Measurements from ENCODE around the gene CACNA1B.

Gene CACNA1B

GRCh38 chr9:138067613-138068367 is 190.2 kb downstream of the CACNA1B start:
- DNase-seq (ENCODE audit: insufficient read length, low spot score) (no peak), FAIRE-seq (no peak)

DNA sequence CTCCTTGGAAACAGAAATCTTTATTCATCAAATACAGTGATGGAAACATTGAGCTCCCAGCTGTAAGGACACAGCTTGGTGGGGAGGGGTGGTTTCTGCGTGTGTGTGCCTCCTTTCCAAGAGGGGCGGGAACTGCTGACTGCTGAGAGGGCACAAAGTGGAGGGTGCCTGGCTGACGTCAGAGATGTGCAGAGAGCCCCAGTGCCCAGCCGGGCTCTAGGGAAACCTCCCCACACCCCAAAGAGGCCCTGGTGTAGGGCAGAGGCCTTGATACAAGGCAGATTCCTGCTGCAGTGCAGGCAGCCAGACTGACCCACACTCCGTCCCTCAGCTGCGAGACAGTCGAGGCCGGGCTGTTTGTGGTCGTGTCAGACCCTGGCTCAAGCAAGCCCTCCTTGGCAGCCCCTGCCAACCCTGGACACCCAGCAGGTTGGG is 191.0 kb downstream of the CACNA1B start:
- no peak for FAIRE-seq
- DNase-seq (ENCODE audit: insufficient read length, low spot score) = no peak

DNA sequence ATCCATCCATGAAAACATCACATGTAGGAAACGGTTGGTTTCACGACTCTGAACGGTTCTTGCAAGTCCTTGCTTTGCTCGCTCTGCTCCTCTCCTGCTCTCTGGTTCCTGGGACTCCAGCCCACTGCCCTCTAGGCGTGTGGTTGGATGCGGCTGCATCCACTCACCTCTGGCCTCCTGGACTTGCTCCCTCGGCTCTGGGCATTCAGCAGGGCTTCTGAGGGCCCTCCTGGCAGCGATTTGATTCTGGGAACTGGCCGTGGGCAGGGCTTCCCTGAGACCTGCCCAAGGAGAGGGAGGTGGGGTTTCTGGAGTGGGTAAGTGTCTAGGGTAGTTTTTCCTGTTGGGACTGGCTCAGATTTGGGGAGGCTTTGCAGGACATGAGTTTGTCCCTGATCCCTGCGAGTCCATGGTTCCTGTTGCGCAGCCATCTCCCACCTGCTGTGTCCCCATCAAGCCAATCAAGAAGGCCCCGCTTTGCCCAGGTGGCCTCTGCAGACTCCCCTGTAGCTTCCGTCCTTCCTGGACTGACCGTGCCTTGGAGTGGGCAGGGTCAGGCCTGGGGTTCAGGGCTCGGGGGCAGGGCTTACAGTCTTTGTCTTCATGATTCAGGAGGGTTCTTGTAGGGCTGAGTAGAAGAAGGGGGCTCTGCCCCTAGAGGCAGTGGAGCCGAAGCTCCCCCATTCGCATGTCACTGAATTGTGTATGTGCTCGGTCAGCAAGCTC is 192.3 kb downstream of the CACNA1B start:
- FAIRE-seq (no peak), DNase-seq (ENCODE audit: insufficient read length, low spot score) (no peak)

GRCh38 chr9:138070815-138071214 is 193.2 kb downstream of the CACNA1B start:
- DNase-seq (ENCODE audit: insufficient read length, low spot score) (no peak), FAIRE-seq (no peak)

DNA sequence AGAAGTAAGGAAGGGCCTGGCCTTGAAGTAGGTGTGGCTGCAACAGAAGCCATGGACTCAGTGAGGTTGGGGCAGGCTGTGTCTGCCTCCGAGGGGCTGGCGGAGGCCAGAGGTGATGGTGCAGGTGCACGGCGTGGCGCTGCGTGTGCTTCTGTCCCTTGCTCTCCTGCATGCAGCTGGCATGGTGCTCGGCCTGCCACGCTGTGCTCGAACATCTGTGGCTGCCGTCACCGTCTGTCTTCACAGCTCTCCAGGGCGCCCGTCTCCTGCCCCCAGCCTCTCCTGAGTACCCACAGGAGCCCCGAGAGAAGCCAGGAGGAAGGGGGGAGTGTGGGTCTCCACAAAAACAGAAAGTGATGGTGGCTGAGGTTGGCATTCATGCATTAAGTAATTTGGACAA is 193.7 kb downstream of the CACNA1B start:
- DNase-seq (ENCODE audit: insufficient read length, low spot score) (no peak), FAIRE-seq (no peak)

GRCh38 chr9:138071731-138072130 is 194.1 kb downstream of the CACNA1B start:
- no peak for FAIRE-seq

DNA sequence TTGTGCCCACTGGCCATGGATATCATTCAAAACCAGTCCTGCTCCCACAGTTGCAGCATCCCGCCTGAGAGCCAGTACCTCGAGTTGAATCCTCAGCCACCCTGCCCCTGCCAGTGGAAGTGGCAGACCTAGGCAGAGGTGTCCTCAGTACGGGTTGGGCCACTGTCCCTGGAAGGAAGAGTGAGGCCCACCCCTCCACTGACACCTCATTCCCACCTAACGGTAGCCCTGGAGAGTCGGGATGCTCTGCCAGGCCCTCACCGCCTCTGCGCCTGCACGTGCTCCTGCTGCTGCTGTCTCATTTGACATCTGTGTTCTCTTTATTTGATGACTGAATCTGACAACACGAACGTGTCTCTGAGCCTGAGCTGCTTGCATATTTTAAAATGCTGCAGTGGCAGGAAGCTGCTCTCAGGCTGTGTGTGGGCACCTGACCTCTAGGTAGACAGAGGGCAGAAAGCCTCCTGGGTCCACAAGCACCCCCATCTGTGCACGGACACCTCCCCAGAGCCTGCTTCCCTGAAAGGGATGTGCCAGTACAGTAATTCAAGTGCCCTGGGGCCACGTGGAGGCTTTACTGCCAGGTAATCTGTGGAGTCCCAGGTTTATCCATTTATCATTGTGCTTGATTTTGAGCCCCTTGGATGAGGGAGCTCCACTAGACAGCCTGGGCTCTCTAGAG is 194.7 kb downstream of the CACNA1B start:
- DNase-seq (ENCODE audit: insufficient read length, low spot score) (no peak), FAIRE-seq (no peak)

More at GRCh38 chr9:138071731-138072130, 194.1 kb downstream of the CACNA1B start:
- no peak for DNase-seq (ENCODE audit: insufficient read length, low spot score)

DNA sequence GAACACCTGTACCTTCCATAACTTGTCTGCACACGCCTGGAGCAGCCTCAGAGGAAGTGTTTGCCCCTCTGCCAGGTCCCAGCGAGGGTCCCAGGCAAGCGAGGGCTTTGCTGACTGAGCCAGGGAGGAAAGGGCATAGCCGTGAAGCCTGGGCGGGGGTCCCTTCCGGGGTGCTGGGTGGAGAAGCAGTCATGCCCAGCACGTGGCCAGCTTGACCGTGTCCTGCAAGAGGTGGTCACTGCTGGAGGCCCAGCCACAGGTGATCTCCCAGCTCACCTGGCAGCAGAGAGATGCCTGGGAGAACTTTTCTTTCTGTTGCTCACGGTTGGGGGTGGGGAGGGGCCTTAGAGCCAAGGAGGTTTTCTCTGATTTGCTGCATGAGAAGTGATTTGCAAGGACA is 195.3 kb downstream of the CACNA1B start:
- DNase-seq (ENCODE audit: insufficient read length, low spot score) (no peak), FAIRE-seq (no peak)

- FAIRE-seq (no peak), DNase-seq (ENCODE audit: insufficient read length, low spot score) (no peak)
Measured at GRCh38 chr9:138073408-138073807, 195.8 kb downstream of the CACNA1B start.

- FAIRE-seq (no peak), DNase-seq (ENCODE audit: insufficient read length, low spot score) (no peak)
Measured at GRCh38 chr9:138073808-138074207, 196.2 kb downstream of the CACNA1B start.

GRCh38 chr9:138074516-138074915 is 196.9 kb downstream of the CACNA1B start:
- FAIRE-seq = no peak
- DNase-seq (ENCODE audit: insufficient read length, low spot score) = no peak

- FAIRE-seq (no peak), DNase-seq (ENCODE audit: insufficient read length, low spot score) (no peak)
Measured at GRCh38 chr9:138075496-138075895, 197.9 kb downstream of the CACNA1B start.

DNA sequence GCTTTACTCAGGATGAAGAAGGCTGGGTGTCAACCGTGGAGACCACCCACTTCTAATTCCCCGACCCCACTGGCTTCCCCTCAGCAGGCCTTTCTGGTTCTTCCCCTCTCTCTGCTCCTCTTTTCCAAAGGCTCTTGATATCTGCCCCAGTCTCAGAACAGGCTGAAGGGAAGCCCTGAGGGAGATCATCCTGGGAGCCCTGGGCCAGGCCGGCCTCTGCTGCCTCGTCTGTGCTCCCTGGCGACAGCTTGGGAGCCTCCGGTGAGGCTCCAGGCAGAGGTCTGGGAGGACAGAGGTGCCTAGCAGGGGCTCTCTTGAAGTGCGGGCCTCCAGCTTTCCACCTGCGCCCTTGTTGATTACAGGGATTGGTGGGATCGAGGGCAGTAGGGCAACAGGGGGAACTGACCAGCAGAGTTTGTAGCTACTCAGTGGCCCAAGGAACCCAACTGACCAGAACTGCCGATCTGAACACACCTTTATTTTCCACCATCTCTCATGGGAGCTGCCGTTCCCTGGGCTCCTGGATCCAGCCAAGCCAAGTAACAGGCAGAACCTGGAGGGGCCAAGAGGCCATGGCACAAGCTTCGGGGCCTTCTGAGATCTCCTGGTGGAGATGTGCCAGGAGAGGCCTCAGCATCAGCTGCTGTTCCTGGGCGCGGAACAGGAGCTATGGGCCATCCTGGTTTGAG is 198.5 kb downstream of the CACNA1B start:
- DNase-seq (ENCODE audit: insufficient read length, low spot score) = no peak
- no peak for FAIRE-seq

- DNase-seq (ENCODE audit: insufficient read length, low spot score) = no peak
Measured at GRCh38 chr9:138076650-138077009, 199.0 kb downstream of the CACNA1B start.

GRCh38 chr9:138077126-138077525 is 199.5 kb downstream of the CACNA1B start:
- FAIRE-seq (no peak), DNase-seq (ENCODE audit: insufficient read length, low spot score) (no peak)

More at GRCh38 chr9:138076650-138077009, 199.0 kb downstream of the CACNA1B start:
- FAIRE-seq = no peak

- no peak for FAIRE-seq
- no peak for DNase-seq (ENCODE audit: insufficient read length, low spot score)
Measured at GRCh38 chr9:138077898-138078540, 200.4 kb downstream of the CACNA1B start.

DNA sequence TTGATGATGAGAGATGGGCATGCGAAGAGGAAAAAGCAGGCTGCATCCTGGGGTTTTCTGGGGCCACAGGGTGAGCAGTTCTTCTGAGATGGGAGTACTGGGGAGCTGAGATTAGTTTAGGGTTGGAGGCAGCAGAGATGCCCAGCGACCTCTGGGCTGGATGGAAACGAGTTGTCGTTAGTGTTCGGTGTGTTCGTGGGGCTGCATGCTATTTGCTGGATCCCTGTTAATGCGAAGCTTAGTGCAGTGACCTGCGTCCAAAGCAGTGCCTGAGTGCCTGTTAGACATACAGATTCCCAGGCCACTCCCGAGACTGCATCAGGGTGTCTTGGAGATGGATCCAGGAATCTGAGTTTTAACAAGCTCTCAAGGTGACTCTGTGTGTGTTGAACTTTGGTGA is 201.3 kb downstream of the CACNA1B start:
- DNase-seq (ENCODE audit: insufficient read length, low spot score) = no peak
- no peak for FAIRE-seq

DNA sequence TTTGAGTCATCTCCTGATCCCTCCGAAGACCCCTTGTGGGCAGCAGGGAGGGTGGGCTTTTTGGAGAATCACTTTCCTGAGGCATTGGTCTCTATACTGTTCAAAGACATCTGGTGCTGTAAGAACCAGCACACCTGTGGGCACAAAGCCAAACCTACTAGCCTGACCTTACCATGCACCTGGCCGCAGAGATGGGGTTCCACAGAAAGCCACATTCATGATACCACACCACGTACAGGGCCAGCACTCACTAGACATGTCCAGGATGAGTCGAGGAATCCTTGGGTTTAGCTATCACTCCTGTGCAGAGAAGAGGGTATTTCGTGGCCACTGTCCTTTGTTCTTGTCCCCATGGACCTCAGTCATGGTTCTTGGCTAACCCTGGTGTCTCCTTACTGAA is 203.4 kb downstream of the CACNA1B start:
- FAIRE-seq = no peak

DNA sequence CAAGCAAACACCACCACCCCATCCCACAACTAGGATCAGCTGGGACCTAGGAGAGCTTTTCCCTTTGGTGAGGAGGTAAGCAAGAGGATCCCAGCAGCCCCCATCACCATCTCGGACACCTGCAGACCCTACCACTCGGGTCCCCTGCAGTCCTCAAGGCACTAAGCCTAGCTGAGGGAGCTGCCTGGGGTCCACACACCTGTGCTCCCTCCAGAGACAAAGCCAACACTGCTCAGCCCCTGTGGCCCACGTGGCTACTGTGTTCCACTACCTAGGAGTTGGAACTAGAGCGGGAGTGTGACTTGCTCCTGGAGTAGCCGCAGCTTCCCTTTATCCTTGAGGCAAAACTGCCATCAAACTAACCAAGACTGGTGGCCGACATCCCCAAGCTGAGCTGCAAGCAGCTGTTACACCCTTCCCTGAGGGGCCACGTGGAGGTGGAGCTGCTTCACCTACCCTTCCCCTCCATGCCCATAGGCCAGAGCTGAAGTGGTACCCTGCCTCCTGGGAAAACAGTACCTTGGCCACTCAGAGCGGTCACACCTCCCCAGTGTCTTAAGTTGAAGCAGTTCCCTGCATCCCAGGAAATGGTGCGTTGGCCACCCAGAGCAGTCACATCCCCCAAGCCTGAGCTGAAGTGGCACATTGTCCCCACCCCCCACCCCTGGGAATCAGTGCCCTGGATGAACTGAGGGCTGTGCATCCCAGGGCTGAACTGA is 205.5 kb downstream of the CACNA1B start:
- FAIRE-seq (no peak), DNase-seq (ENCODE audit: insufficient read length, low spot score) (no peak)

More for the DNA sequence above, 203.4 kb downstream of the CACNA1B start:
- no peak for DNase-seq (ENCODE audit: insufficient read length, low spot score)

DNA sequence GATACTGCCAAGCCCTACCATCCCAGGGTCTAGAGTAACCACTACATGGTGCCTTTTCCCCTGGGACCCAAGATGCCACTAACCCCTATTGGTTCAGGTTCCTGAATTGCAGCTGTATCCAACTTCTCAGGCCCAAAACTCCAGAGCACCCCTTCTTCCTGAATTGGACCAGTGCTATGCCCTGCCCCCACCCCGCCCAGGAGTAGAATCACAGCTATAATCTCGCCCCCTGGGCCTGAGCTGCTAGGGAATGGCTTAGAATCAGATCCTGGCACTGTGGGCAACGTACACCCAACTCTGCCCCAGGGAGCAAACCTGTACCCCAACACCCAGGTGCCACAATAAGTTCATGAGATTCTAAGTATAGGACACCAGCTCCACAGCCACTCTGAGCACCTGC is 206.3 kb downstream of the CACNA1B start:
- FAIRE-seq (no peak), DNase-seq (ENCODE audit: insufficient read length, low spot score) (no peak)
